HG02885 (cell line): Measurements from ENCODE around the gene SIDT1.
A peak's percentile ranks its signal among the peaks of the same experiment; 100 is the strongest.

Source experiments
- ATAC-seq: cut with Tn5 transposase; IDR thresholded peaks from one replicate; pipeline ENCODE4 v1.9.1; 2021; ENCODE audit warnings: mild to moderate bottlenecking; ENCODE audit not compliant: unreplicated experiment, poor library complexity

SIDT1 gene

GRCh38 chr3:113589971-113590370, 57.6 kb downstream of the SIDT1 start:
- no peak for ATAC-seq

DNA sequence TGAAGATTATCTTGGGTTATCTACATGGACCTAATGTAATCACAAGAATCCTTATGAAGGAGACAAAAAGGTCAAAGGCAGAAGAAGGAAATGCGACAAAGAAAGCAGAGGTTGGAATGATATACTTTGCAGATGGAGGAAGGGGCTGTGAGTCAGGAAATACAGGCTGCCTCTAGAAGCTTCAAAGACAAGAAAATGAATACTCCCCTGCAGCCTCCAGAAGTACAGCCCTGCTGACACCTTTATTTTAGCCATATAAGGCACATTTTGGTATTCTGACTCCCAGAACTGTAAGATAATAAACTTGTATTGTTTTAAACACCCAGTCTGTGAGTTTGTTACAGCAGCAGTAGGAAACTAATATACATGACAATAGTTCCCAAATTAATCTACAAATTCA, 58.6 kb downstream of the SIDT1 start:
- no peak for ATAC-seq

- no peak for ATAC-seq
These were observed 61.7 kb downstream of the SIDT1 start for GRCh38 chr3:113594066-113594465.

DNA sequence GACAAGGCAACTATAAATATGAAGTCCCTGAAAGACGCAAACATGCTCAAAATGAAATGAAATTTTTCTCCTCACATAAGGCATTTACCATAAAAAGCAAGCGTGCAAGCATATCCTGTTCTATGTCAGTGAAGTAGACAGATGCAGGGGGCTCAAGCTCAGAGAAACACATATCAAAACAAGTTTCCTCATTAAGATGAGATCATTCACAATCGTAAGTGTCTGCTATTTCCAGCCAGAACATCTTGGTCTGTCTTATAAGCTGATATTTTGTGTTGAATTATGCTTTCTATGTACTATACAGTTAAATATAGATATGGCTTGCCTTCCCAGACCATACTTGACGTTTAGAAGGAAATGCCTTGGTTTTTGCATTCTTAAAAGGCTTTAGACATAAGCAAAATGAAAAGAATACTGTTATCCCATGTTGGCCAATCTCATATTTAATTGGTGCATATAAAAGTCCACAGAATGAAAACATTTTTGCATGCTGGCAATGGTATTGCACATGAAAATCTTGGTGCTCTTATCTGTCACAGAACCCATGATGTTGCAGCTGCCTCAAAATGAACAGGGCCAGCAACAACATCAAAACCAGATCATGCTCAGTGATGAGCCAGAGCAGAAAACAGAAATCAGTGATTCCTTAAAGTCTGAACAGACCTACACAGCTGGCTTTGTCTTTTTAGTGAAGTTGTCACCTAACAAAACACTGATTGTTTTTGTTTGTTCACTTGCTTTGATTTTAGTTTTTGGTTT, 65.4 kb downstream of the SIDT1 start:
- ATAC-seq, result no peak

DNA sequence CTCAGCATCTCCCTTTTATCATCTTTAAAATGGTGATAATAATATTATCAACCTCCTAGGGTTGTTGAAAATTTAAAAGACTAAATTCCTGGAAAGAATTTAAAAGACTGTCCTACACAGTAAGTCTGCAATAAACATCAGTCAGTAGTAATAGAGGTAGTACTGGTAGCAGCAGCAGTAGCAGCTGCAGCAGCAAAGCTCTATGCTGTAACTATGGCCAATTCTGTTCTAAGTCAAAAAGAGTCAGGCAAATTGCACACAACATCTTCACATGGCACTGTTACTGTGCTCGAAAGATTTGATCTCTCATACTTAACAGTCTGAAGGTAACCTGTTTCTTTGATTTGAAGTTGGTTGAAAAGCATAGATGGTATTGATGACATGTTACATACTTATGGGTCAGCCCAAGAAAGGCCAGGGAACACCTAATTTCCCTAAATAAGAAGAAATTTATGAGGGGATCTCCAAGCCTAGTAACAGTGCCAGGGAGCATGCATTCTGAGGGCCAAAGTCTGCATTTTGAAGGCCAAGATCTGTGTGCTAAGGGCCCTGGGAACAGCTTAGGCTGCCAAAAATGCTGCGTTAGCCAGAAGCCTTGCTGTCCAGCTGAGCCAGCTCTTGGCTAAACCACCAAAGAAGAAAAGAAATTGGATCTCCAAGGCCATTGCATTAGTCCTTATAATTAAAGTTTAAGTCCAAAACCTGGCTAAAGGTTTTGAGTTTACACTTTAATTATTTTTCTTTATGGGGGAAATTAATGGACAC, 68.2 kb downstream of the SIDT1 start:
- ATAC-seq, result no peak

DNA sequence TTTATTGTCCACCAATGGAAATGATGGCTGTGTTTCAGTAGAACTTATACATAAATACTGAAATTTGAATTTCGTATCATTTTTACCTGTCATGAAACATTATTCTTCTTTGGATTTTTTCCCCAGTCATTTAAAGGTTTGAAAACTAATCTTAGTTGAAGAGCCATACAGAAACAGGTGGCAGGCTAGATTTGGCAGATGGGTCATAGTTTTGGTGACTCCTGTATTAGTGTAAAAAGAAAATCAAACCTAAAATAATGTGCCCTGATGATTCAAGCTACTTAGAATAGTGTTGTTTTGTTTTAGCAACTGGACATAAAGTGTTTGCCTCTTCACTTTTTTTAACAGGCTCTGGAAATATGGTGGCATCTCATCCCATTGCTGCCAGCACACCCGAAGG, 68.9 kb downstream of the SIDT1 start:
- no peak for ATAC-seq

GRCh38 chr3:113602256-113602655, 69.9 kb downstream of the SIDT1 start:
- no peak for ATAC-seq

- no peak for ATAC-seq
These were observed 70.5 kb downstream of the SIDT1 start for GRCh38 chr3:113602836-113603235.

- peak; percentile 100 for ATAC-seq
These were observed 74.3 kb downstream of the SIDT1 start for GRCh38 chr3:113606539-113607218.

GRCh38 chr3:113607219-113607596, 74.9 kb downstream of the SIDT1 start:
- no peak for ATAC-seq

- ATAC-seq, result no peak
These were observed 82.0 kb downstream of the SIDT1 start for GRCh38 chr3:113614402-113614801.

GRCh38 chr3:113615976-113616375, 83.6 kb downstream of the SIDT1 start:
- ATAC-seq, result no peak

DNA sequence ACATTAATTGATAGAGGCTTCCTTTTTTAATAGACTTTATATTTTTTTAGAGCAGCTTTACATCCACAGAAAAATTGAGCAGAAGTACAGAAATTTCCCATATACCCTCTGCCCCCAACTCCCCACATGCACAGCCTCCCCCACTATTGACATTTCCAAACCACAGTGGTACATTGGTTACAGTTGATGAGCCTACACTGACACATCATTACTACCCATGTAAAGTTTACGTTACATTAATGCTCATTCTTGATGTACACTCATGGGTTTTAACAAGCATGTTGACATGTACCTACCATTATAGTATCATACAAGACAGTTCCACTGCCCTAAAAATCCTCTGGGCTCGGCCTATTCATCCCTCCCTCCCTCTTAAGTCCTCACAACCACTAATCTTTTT, 85.4 kb downstream of the SIDT1 start:
- ATAC-seq, result no peak

GRCh38 chr3:113620091-113620490, 87.7 kb downstream of the SIDT1 start:
- no peak for ATAC-seq

GRCh38 chr3:113623324-113623723, 91.0 kb downstream of the SIDT1 start:
- ATAC-seq, result no peak

GRCh38 chr3:113623811-113624210, 91.5 kb downstream of the SIDT1 start:
- ATAC-seq, result no peak

- ATAC-seq, result no peak
These were observed 93.5 kb downstream of the SIDT1 start for GRCh38 chr3:113625834-113626233.

- ATAC-seq, result no peak
These were observed 94.4 kb downstream of the SIDT1 start for GRCh38 chr3:113626503-113627371.

DNA sequence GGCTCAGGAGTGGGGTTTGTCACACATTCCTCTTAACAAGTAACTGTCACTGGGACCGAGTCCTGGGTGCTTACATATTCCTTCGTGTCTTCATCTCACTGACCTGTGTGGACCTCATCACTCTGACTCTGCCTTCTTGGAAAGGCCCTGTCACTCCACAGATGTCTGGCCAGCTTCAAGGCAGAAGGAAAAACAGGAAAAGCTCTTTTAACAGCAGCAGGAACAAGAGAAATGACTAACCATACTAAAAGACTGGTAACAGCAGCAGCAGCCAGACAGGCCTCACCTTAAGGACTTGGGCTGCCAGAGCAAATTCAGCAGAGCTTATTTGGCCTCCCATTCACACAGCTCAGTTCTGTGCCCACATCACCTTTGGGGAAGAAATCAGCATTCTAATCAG, 96.0 kb downstream of the SIDT1 start:
- no peak for ATAC-seq

- no peak for ATAC-seq
These were observed 96.4 kb downstream of the SIDT1 start for GRCh38 chr3:113628788-113629187.
